ENCODE data around the gene SAPCD2. TPM values are rescaled to one million over a fixed set of nuclear protein-coding genes. Genes with fewer than 3 reads are reported as not detected.

The SAPCD2 gene
- total and polyA plus RNA-seq, 2 experiments from 2014 or later: 4.7 to 42.1 TPM

DNA sequence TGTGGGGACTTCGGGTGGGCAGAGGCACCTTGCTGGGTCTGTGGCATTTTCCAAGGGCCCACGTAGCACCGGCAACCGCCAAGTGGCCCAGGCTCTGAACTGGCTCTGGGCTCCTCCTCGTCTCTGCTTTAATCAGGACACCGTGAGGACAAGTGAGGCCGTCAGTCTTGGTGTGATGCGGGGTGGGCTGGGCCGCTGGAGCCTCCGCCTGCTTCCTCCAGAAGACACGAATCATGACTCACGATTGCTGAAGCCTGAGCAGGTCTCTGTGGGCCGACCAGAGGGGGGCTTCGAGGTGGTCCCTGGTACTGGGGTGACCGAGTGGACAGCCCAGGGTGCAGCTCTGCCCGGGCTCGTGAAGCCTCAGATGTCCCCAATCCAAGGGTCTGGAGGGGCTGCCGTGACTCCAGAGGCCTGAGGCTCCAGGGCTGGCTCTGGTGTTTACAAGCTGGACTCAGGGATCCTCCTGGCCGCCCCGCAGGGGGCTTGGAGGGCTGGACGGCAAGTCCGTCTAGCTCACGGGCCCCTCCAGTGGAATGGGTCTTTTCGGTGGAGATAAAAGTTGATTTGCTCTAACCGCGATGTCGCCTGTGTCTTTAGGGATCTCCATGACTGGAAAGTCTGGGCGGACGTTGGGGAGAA, 38.4 kb upstream of the SAPCD2 start:
- peaks cover 17% of the 10 kb centered on the region for H3K36me3 ChIP-seq
- H3K27ac ChIP-seq: no peak overlapping the region
- peaks cover 6% of the 10 kb centered on the region for H3K27me3 ChIP-seq
- no peaks in the 10 kb centered on the region for H3K4me1 ChIP-seq (ENCODE audit: low read depth)
- no peak overlapping the region for H3K4me3 ChIP-seq
- no peak for DNase-seq (ENCODE audit: low read depth in 1 of 2, low spot score in 1 of 2)
- TF ChIP-seq, protein P1, sequence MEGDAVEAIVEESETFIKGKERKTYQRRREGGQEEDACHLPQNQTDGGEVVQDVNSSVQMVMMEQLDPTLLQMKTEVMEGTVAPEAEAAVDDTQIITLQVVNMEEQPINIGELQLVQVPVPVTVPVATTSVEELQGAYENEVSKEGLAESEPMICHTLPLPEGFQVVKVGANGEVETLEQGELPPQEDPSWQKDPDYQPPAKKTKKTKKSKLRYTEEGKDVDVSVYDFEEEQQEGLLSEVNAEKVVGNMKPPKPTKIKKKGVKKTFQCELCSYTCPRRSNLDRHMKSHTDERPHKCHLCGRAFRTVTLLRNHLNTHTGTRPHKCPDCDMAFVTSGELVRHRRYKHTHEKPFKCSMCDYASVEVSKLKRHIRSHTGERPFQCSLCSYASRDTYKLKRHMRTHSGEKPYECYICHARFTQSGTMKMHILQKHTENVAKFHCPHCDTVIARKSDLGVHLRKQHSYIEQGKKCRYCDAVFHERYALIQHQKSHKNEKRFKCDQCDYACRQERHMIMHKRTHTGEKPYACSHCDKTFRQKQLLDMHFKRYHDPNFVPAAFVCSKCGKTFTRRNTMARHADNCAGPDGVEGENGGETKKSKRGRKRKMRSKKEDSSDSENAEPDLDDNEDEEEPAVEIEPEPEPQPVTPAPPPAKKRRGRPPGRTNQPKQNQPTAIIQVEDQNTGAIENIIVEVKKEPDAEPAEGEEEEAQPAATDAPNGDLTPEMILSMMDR (IDR thresholded peaks at IDR 0.05; ENCODE audit: low read depth, low read length): no peak
- no peaks in the 10 kb centered on the region for H3K9me3 ChIP-seq (ENCODE audit: low read depth)

DNA sequence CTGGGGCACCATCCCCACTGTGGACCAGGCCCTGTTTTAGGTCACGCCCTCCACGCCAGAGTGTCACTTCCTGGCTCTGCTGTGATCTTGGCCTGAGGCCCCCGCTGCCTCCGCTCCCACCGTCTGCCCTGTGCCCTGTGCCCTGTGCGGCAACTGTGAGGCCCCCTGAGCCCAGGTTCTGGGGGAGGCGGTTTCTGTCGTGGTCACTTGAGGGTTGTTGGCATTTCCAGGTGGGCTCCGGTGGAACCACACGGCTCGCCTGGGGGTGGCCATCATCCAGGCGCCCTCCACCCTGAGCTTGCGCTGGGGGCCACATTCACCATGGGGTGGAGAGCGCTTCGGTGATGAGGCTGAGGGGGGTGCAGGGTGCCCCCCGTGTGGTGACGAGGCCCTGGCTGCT, 37.6 kb upstream of the SAPCD2 start:
- H3K27ac ChIP-seq: no peak overlapping the region
- H3K9me3 ChIP-seq (ENCODE audit: low read depth): no peaks in the 10 kb centered on the region
- TF ChIP-seq, protein P1 (IDR thresholded peaks at IDR 0.05; ENCODE audit: low read depth, low read length): no peak
- H3K36me3 ChIP-seq: peaks cover 22% of the 10 kb centered on the region
- no peaks in the 10 kb centered on the region for H3K27me3 ChIP-seq
- no peaks in the 10 kb centered on the region for H3K4me1 ChIP-seq (ENCODE audit: low read depth)
- DNase-seq (ENCODE audit: low read depth in 1 of 2, low spot score in 1 of 2): no peak
- H3K4me3 ChIP-seq: no peak overlapping the region

DNA sequence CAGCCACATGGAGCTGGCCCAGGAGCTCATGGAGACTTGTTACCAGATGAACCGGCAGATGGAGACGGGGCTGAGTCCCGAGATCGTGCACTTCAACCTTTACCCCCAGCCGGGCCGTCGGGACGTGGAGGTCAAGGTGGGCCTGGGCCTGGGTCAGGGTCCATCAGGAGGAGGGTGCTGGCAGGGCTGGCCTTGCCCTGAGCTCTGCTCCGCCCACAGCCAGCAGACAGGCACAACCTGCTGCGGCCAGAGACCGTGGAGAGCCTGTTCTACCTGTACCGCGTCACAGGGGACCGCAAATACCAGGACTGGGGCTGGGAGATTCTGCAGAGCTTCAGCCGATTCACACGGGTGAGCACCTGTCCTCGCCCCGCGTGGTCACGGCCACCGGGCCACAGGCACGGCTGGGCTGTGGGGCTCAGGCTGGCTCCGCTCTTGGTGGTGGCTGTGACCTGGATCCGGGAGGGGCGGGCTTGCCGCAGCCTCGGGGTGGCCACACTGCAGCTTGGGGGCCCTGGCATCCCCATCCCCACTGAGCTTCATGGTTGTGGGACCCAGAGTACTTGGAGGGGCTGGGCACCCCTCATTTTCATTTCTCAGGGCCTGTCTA, 37.1 kb upstream of the SAPCD2 start:
- Histone ChIP-seq H3K4me3 (no peak overlapping the region), H3K4me1 (ENCODE audit: low read depth) (no peaks in the 10 kb centered on the region), H3K27ac (no peak overlapping the region), H3K27me3 (no peaks in the 10 kb centered on the region), H3K36me3 (peaks cover 22% of the 10 kb centered on the region), H3K9me3 (ENCODE audit: low read depth) (no peaks in the 10 kb centered on the region)
- DNase-seq (ENCODE audit: low read depth in 1 of 2, low spot score in 1 of 2): no peak
- TF ChIP-seq, protein P1 (IDR thresholded peaks at IDR 0.05; ENCODE audit: low read depth, low read length): no peak

DNA sequence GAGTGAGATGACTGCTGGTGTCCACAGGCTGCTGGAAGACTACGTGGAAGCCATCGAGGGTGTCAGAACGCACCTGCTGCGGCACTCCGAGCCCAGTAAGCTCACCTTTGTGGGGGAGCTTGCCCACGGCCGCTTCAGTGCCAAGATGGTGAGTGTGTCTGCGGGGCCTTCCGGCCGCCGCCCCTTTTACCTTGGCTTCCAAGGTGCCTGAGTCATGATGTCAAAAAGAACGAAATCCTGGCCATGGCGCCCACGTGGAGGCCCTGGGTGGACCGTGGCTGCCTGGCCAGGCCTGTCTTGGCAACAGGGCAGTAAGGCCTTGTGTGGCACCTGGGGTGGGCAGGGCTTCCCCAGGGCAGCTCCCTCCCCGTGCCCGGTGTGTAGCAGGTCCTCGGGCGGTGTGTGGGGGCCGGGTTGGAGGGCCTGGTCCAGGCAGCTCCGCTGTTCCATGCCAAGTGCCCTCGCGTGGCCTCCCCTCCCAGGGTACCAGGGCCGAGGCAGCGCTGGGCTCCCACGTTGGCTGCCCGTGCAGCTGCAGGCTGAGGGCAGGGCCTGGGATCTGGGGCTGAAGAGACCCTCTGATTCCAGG, 36.4 kb upstream of the SAPCD2 start:
- H3K36me3 ChIP-seq: peaks cover 22% of the 10 kb centered on the region
- H3K27me3 ChIP-seq: no peaks in the 10 kb centered on the region
- no peaks in the 10 kb centered on the region for H3K9me3 ChIP-seq (ENCODE audit: low read depth)
- TF ChIP-seq, protein P1 (IDR thresholded peaks at IDR 0.05; ENCODE audit: low read depth, low read length): no peak
- no peak overlapping the region for H3K27ac ChIP-seq
- H3K4me3 ChIP-seq: no peak overlapping the region
- H3K4me1 ChIP-seq (ENCODE audit: low read depth): no peaks in the 10 kb centered on the region
- DNase-seq (ENCODE audit: low read depth in 1 of 2, low spot score in 1 of 2): no peak

- TF ChIP-seq, protein P1 (IDR thresholded peaks at IDR 0.05; ENCODE audit: low read depth, low read length): no peak
- Histone ChIP-seq H3K9me3 (ENCODE audit: low read depth) (no peaks in the 10 kb centered on the region), H3K36me3 (peaks cover 26% of the 10 kb centered on the region), H3K4me3 (no peak overlapping the region), H3K4me1 (ENCODE audit: low read depth) (no peaks in the 10 kb centered on the region), H3K27ac (no peak overlapping the region), H3K27me3 (no peaks in the 10 kb centered on the region)
- DNase-seq (ENCODE audit: low read depth in 1 of 2, low spot score in 1 of 2): no peak
These were observed 35.7 kb upstream of the SAPCD2 start for GRCh38 chr9:137105814-137106661.

Measured in cardiac muscle cell (in vitro differentiated cells and primary cell).